Endothelial cell of umbilical vein (primary cell): Measurements from ENCODE around the gene CEP83.

ENCODE experiments used
- CTCF ChIP-seq, 2 donors: IDR thresholded peaks; 1 replicate in 1 of 2; 2 replicates in 1 of 2; pipeline ENCODE4 v1.5.1; 2011; ENCODE audit warnings: low read length in 2 of 2, mild to moderate bottlenecking in 2 of 2, moderate library complexity in 2 of 2, control low read depth in 1 of 2, inconsistent platforms in 1 of 2, low read depth in 1 of 2; ENCODE audit not compliant: insufficient read depth in 1 of 2; ENCODE audit errors: extremely low read depth in 1 of 2
- EZH2 ChIP-seq: IDR thresholded peaks from 2 replicates; pipeline ENCODE4 v1.6.1; 2012; ENCODE audit warnings: borderline replicate concordance, low read depth, mild to moderate bottlenecking, moderate library complexity, low read length, inconsistent platforms; ENCODE audit not compliant: severe bottlenecking
- FOS ChIP-seq: IDR thresholded peaks from 2 replicates; pipeline ENCODE4 v1.6.1; 2011; ENCODE audit warnings: mild to moderate bottlenecking, low read length, moderate library complexity, borderline replicate concordance; ENCODE audit not compliant: insufficient read depth
- POLR2AphosphoS5 ChIP-seq: IDR thresholded peaks from 2 replicates; pipeline ENCODE4 v1.6.1; 2012; ENCODE audit warnings: low read depth, mild to moderate bottlenecking, control low read depth, low read length, moderate library complexity; ENCODE audit not compliant: insufficient read depth

GRCh38 chr12:94269316-94269999 is 190.2 kb downstream of the CEP83 start:
- TF ChIP-seq POLR2AphosphoS5 = no peak
- no peak for TF ChIP-seq FOS
- TF ChIP-seq CTCF (IDR thresholded peaks at IDR 0.05; ENCODE audit: extremely low read depth in 1 of 2, insufficient read depth in 1 of 2, low read depth in 1 of 2, low read length in 2 of 2) = no peak
- no peak for TF ChIP-seq EZH2
